ENCODE results near the gene MAP4K2.

GRCh38 chr11:64794526-64794925 is 8.5 kb downstream of the MAP4K2 start:
- TF ChIP-seq CTCF (IDR thresholded peaks at IDR 0.05; ENCODE audit: borderline replicate concordance, extremely low read depth, low read length, poor library complexity, severe bottlenecking) = no peak
- no peak for TF ChIP-seq EZH2 (IDR thresholded peaks at IDR 0.05; ENCODE audit: borderline replicate concordance, low read depth, low read length, severe bottlenecking)
